ENCODE measurements around the gene POGLUT3. TPM values are rescaled to one million over a fixed set of nuclear protein-coding genes. Genes with fewer than 3 reads are reported as not detected.

The POGLUT3 gene
- total RNA-seq, 2 experiments from 2014 or later, result 5.5 to 5.9 TPM

DNA sequence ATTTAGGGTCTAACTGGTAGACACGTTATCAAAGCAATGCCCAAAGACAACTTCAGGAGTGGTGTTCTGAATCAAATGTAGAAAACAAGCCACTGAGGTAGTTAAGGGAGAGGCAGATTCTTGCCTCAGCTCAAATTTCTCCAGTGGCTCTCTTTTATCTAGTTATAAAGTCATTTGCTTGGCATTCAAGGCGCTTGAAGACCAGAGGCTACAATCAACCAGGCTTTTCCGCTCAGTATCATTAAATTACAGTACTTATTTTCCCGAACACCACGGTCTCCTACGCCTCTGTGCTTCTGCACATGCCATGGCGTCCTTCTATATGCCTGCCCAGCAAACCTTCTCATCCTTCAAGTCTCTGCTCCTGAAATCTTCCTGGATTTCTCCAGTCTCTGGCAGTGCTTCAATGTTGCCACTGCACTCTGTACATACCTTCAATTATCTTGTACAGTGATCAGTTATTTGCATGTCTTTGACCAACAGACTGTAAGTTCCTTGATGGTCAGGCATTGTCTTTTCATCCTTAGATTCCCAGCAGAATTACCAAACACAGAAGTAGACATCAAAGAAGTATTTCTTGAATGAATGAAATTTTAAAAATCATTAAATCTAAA lies 1.4 kb downstream of the POGLUT3 start:
- H3K4me3 ChIP-seq (ENCODE audit: low read length), result peak overlapping the region; percentile 77
- Mint-ChIP-seq H3K27me3 (no peaks in the 10 kb centered on the region), H3K27ac (peak overlapping the region; percentile 96), H3K4me1 (ENCODE audit: low read depth) (peaks cover 27% of the 10 kb centered on the region), H3K36me3 (ENCODE audit: low read depth) (peaks cover 10% of the 10 kb centered on the region), H3K9me3 (no peaks in the 10 kb centered on the region), H3K4me3 (peak overlapping the region; percentile 95)
- ChIA-PET CTCF (no interaction called here), POLR2A (interaction anchor here (1.8 kb wide), 1 partner anchor 30 kb away, joined by 12 read pairs; the partner anchor contains the start of gene C11orf65)
- DNase-seq (peak in 1 of 14 experiments; percentile 13), ATAC-seq (ENCODE audit: poor library complexity) (no peak)
- H3K36me3 ChIP-seq (ENCODE audit: insufficient read depth, low read length), result no peaks in the 10 kb centered on the region
- peaks cover 15% of the 10 kb centered on the region for H3K4me1 ChIP-seq (ENCODE audit: insufficient read depth, low read length)
- TF ChIP-seq, protein P1, sequence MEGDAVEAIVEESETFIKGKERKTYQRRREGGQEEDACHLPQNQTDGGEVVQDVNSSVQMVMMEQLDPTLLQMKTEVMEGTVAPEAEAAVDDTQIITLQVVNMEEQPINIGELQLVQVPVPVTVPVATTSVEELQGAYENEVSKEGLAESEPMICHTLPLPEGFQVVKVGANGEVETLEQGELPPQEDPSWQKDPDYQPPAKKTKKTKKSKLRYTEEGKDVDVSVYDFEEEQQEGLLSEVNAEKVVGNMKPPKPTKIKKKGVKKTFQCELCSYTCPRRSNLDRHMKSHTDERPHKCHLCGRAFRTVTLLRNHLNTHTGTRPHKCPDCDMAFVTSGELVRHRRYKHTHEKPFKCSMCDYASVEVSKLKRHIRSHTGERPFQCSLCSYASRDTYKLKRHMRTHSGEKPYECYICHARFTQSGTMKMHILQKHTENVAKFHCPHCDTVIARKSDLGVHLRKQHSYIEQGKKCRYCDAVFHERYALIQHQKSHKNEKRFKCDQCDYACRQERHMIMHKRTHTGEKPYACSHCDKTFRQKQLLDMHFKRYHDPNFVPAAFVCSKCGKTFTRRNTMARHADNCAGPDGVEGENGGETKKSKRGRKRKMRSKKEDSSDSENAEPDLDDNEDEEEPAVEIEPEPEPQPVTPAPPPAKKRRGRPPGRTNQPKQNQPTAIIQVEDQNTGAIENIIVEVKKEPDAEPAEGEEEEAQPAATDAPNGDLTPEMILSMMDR (IDR thresholded peaks at IDR 0.05), result no peak
- no peaks in the 10 kb centered on the region for H3K9me3 ChIP-seq (ENCODE audit: control insufficient read depth in 1 of 2, insufficient read depth in 1 of 2, low read length in 2 of 2)
- H3K27me3 ChIP-seq (ENCODE audit: control insufficient read depth in 1 of 2, insufficient read depth in 2 of 2, low read length in 2 of 2), result no peaks in the 10 kb centered on the region
- H3K27ac ChIP-seq (ENCODE audit: low read depth in 1 of 2, low read length in 2 of 2), result peak overlapping the region; percentile 66 to 91
- intact Hi-C loops (cut with DNase I, micrococcal nuclease), result loop anchor here (1.0 to 10.0 kb wide), 6 partner anchors 29 to 372 kb away; partner anchors contain the start of genes ACAT1 (in 1 of the 2), C11orf65 (in 1 of the 2), DDX10 (in 1 of the 2) and EXPH5 (in 1 of the 2)

DNA sequence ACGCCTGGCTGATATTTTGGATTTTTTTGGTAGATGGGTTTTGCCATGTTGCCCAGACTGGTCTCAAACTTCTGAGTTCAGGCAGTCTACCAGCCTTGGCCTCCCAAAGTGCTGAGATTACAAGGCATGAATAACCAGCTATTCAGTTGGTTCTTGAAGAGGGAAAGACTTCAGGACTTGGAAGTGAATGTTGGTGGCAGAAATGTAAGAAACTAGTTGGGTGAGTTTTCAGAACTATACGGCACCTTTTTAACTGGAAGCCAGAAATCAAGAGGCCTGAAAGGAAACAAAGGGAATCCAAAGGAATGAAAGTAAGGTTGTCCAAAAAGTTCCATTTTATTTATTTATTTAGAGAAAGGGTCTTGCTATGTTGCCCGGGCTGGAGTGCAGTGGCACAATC lies 2.9 kb downstream of the POGLUT3 start:
- H3K27me3 Mint-ChIP-seq, result no peaks in the 10 kb centered on the region
- DNase-seq, result no peak
- Histone ChIP-seq H3K4me1 (ENCODE audit: insufficient read depth, low read length) (peaks cover 15% of the 10 kb centered on the region), H3K27ac (ENCODE audit: low read depth in 1 of 2, low read length in 2 of 2) (no peak overlapping the region), H3K36me3 (ENCODE audit: insufficient read depth, low read length) (peaks cover 3% of the 10 kb centered on the region), H3K27me3 (ENCODE audit: control insufficient read depth in 1 of 2, insufficient read depth in 2 of 2, low read length in 2 of 2) (no peaks in the 10 kb centered on the region), H3K9me3 (ENCODE audit: control insufficient read depth in 1 of 2, insufficient read depth in 1 of 2, low read length in 2 of 2) (no peaks in the 10 kb centered on the region), H3K4me3 (ENCODE audit: low read length) (no peak overlapping the region)
- TF ChIP-seq, protein P1 (IDR thresholded peaks at IDR 0.05), result no peak
- H3K27ac Mint-ChIP-seq, result peak overlapping the region; percentile 70
- no peaks in the 10 kb centered on the region for H3K9me3 Mint-ChIP-seq
- H3K36me3 Mint-ChIP-seq (ENCODE audit: low read depth), result peaks cover 18% of the 10 kb centered on the region
- POLR2A ChIA-PET, result interaction anchor here (1.8 kb wide), 1 partner anchor 28 kb away, joined by 12 read pairs; the partner anchor contains the start of gene C11orf65
- peaks cover 27% of the 10 kb centered on the region for H3K4me1 Mint-ChIP-seq (ENCODE audit: low read depth)
- no peak for ATAC-seq (ENCODE audit: poor library complexity)
- intact Hi-C loops (cut with DNase I, micrococcal nuclease), result loop anchor here (5.0 to 10.0 kb wide), 4 partner anchors 102 to 371 kb away; partner anchors contain the start of genes ACAT1 (in 1 of the 2) and DDX10 (in 1 of the 2)
- CTCF ChIA-PET, result no interaction called here
- H3K4me3 Mint-ChIP-seq, result peak overlapping the region; percentile 16

DNA sequence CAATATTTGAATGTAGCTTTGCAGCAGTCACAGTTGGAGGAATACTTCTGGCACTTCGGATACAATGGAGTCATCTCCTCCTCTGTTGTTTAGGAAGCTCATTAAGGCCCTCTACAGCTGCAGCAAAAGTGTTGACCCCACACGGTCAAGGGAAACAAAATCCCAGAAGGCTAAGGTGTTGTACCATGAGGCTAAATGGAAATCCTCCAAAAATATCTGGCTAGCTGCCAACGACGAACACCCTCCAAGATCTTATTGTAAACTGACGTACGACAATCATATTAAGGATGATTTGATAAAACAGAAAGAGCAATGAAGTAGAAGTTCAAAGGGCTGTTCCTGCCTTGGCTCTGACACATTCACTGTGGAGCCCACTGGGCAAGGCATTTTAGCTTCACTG lies 4.0 kb downstream of the POGLUT3 start:
- peaks cover 15% of the 10 kb centered on the region for H3K4me1 ChIP-seq (ENCODE audit: insufficient read depth, low read length)
- no peak overlapping the region for H3K27ac ChIP-seq (ENCODE audit: low read depth in 1 of 2, low read length in 2 of 2)
- peaks cover 7% of the 10 kb centered on the region for H3K36me3 ChIP-seq (ENCODE audit: insufficient read depth, low read length)
- intact Hi-C loops (cut with DNase I, micrococcal nuclease), result loop anchor here (10.0 kb wide), 3 partner anchors 151 to 369 kb away; partner anchors contain the start of genes ACAT1 (in 1 of the 2) and DDX10 (in 1 of the 2)
- ChIA-PET POLR2A (interaction anchor here (0.8 to 1.2 kb wide), 2 partner anchors 11 to 26 kb away, joined by 4 to 5 read pairs; no protein-coding TSS in a partner anchor), CTCF (interaction anchor here (0.6 kb wide), 1 partner anchor 21 kb away, joined by 3 read pairs; no protein-coding TSS in a partner anchor)
- no peaks in the 10 kb centered on the region for H3K9me3 Mint-ChIP-seq
- ATAC-seq (ENCODE audit: poor library complexity) (no peak), DNase-seq (no peak)
- no peaks in the 10 kb centered on the region for H3K9me3 ChIP-seq (ENCODE audit: control insufficient read depth in 1 of 2, insufficient read depth in 1 of 2, low read length in 2 of 2)
- peaks cover 27% of the 10 kb centered on the region for H3K4me1 Mint-ChIP-seq (ENCODE audit: low read depth)
- no peak overlapping the region for H3K4me3 ChIP-seq (ENCODE audit: low read length)
- no peaks in the 10 kb centered on the region for H3K27me3 Mint-ChIP-seq
- TF ChIP-seq, protein P1 (IDR thresholded peaks at IDR 0.05), result no peak
- no peak overlapping the region for H3K4me3 Mint-ChIP-seq
- H3K36me3 Mint-ChIP-seq (ENCODE audit: low read depth), result peaks cover 30% of the 10 kb centered on the region
- H3K27me3 ChIP-seq (ENCODE audit: control insufficient read depth in 1 of 2, insufficient read depth in 2 of 2, low read length in 2 of 2), result no peaks in the 10 kb centered on the region
- peak overlapping the region; percentile 70 for H3K27ac Mint-ChIP-seq

Measured in CD4-positive, alpha-beta T cell (primary cell).